Measurements from ENCODE around the gene UBR2. TPM values are rescaled to one million over a fixed set of nuclear protein-coding genes. Genes with fewer than 3 reads are reported as not detected.

UBR2 gene
- total and polyA plus RNA-seq, 2 of the 4 experiments (the other 2 are of a cell fraction) = 7.7 to 32.3 TPM

- dilution Hi-C loops (cut with HindIII; ENCODE audit: low sequenced_read_pairs, unreplicated experiment) (no loop called here), in situ Hi-C loops (cut with MboI; ENCODE audit: low sequenced_read_pairs) (no loop called here), intact Hi-C loops (cut with micrococcal nuclease) (loop anchor here (1.0 to 2.0 kb wide), 4 partner anchors 36 to 151 kb away; partner anchors contain the start of gene BICRAL)
- ChIA-PET CTCF (interaction anchor here (0.6 to 2.3 kb wide), 9 partner anchors 9 to 1312 kb away, joined by 3 to 9 read pairs (median 6); partner anchors contain the start of gene TBCC), POLR2A (ENCODE audit: unreplicated experiment) (interaction anchor here (0.6 kb wide), 1 partner anchor 208 kb away, joined by 9 read pairs; no protein-coding TSS in a partner anchor)
- peak overlapping the region; percentile 59 for H2BK5ac ChIP-seq (ENCODE audit: low read depth, low read length, poor library complexity, severe bottlenecking)
- no peaks in the 10 kb centered on the region for H3K27me3 ChIP-seq (ENCODE audit: control insufficient read depth, insufficient read depth, low read length)
- H3K4ac ChIP-seq (ENCODE audit: low read depth, low read length) = peak overlapping the region; percentile 29; the same call in 1 of the 2 replicates
- no peak overlapping the region; the same call in 1 of the 2 replicates for H3K56ac ChIP-seq (ENCODE audit: extremely low read depth, insufficient read depth, low read length)
- BruUV-seq (replicated peaks) = no TSS peak
- H3K9ac ChIP-seq (ENCODE audit: low read depth, low read length) = peak overlapping the region; percentile 9; the same call in 1 of the 2 replicates
- TF ChIP-seq BHLHE40 (IDR thresholded peaks at IDR 0.05; ENCODE audit: low read depth, low read length) (no peak), RAD21 (IDR thresholded peaks at IDR 0.05; ENCODE audit: low read length) (no peak), POLR2A (IDR thresholded peaks at IDR 0.05; ENCODE audit: low read depth, low read length) (no peak), FOS (IDR thresholded peaks at IDR 0.05; ENCODE audit: low read depth, low read length) (no peak), USF2 (IDR thresholded peaks at IDR 0.05; ENCODE audit: low read depth, low read length) (no peak), MAZ (IDR thresholded peaks at IDR 0.05; ENCODE audit: borderline replicate concordance, low read depth, low read length) (no peak), RFX5 (IDR thresholded peaks at IDR 0.05; ENCODE audit: low read depth, low read length) (no peak), ELK1 (IDR thresholded peaks at IDR 0.05; ENCODE audit: borderline replicate concordance, low read depth, low read length) (no peak), CEBPB (IDR thresholded peaks at IDR 0.05; ENCODE audit: low read depth, low read length) (no peak), NFE2L2 (IDR thresholded peaks at IDR 0.05; ENCODE audit: low read depth, low read length) (no peak), SMC3 (IDR thresholded peaks at IDR 0.05; ENCODE audit: low read depth, low read length) (no peak), CTCF (conservative IDR thresholded peaks at IDR 0.05; ENCODE audit: low read depth, low read length) (no peak), CHD1 (IDR thresholded peaks at IDR 0.05; ENCODE audit: low read depth, low read length) (no peak)
- no peaks in the 10 kb centered on the region for H4K20me1 ChIP-seq (ENCODE audit: insufficient read depth, low read length)
- peaks cover 4% of the 10 kb centered on the region for H3K36me3 ChIP-seq (ENCODE audit: control insufficient read depth, insufficient read depth, low read length)
- H3K4me1 ChIP-seq (ENCODE audit: control insufficient read depth, insufficient read depth, low read length) = peaks cover 9% of the 10 kb centered on the region
- peak overlapping the region; percentile 78 for H3K4me2 ChIP-seq (ENCODE audit: low read depth, low read length)
- H4K8ac ChIP-seq (ENCODE audit: low read depth in 2 of 2, low read length in 2 of 2) = peak overlapping the region in 1 of 2 experiments; percentile 26; a peak in 1 of 4 replicates
- H3K27ac ChIP-seq (ENCODE audit: insufficient read depth, low read length) = no peak overlapping the region
- no peak for ATAC-seq (ENCODE audit: low read depth)
- no peak overlapping the region for H2AFZ ChIP-seq (replicated peaks; ENCODE audit: low read length, poor library complexity)
- H2BK20ac ChIP-seq (ENCODE audit: low read depth, low read length) = peak overlapping the region; percentile 56
- H3K9me1 ChIP-seq (ENCODE audit: insufficient read depth, low read length) = peaks cover 6% of the 10 kb centered on the region; the same call in 1 of the 2 replicates
- H2BK15ac ChIP-seq (ENCODE audit: low read depth, low read length) = peak overlapping the region; percentile 54; the same call in 1 of the 3 replicates
- peak overlapping the region; percentile 73; the same call in 1 of the 2 replicates for H3K23ac ChIP-seq (ENCODE audit: low read depth, low read length)
- H3K79me1 ChIP-seq (ENCODE audit: low read depth in 1 of 2, low read length in 2 of 2) = peaks cover 0 to 9% of the 10 kb centered on the region in 2 experiments; a peak in 2 of 4 replicates
- peak overlapping the region; percentile 68 for H3K14ac ChIP-seq (replicated peaks; ENCODE audit: low read depth, low read length)
- no peak overlapping the region for H2AK9ac ChIP-seq (replicated peaks; ENCODE audit: low read depth, low read length, poor library complexity)
- H3K9me3 ChIP-seq (ENCODE audit: control insufficient read depth, insufficient read depth, low read length) = no peaks in the 10 kb centered on the region
- peak overlapping the region; percentile 3; the same call in 1 of the 2 replicates for H4K5ac ChIP-seq (ENCODE audit: low read depth, low read length)
- 0 out of 2 replicates have a peak overlapping the region, but pooled peaks have one; percentile 43 for H3K4me3 ChIP-seq (ENCODE audit: insufficient read depth, low read depth, low read length)
- 0 out of 2 replicates have a peak overlapping the region, but pooled peaks have one; percentile 10 for H4K91ac ChIP-seq (ENCODE audit: insufficient read depth, low read depth, low read length)
- peak overlapping the region; percentile 69; the same call in 1 of the 2 replicates for H2BK120ac ChIP-seq (ENCODE audit: low read depth, low read length)
- H3K18ac ChIP-seq (ENCODE audit: low read depth, low read length) = 0 out of 2 replicates have a peak overlapping the region, but pooled peaks have one; percentile 53
- DNase-seq = no peak
- peak overlapping the region; percentile 25; the same call in 1 of the 2 replicates for H2AK5ac ChIP-seq (ENCODE audit: low read depth, low read length)
Measured at GRCh38 chr6:42726026-42726425, 162.2 kb downstream of the UBR2 start.
